Measurements from ENCODE around the gene COL4A2. TPM values are rescaled to one million over a fixed set of nuclear protein-coding genes. Genes with fewer than 3 reads are reported as not detected.

COL4A2 gene
- total and polyA plus RNA-seq, 2 donors (not counting 1 experiment from before 2014, with no cell fraction given): 0.17 TPM; not detected in 1

- DNase-seq (no peak), ATAC-seq (ENCODE audit: low read depth) (no peak)
- Histone ChIP-seq H3K27me3 (replicated peaks in 1 of 4; ENCODE audit: control extremely low read depth in 1 of 4, control insufficient read depth in 3 of 4, insufficient read depth in 4 of 4, low read length in 3 of 4) (no peaks in the 10 kb centered on the region), H4K20me1 (ENCODE audit: control insufficient read depth, insufficient read depth, low read length, poor library complexity, severe bottlenecking) (no peaks in the 10 kb centered on the region), H3K79me2 (ENCODE audit: control insufficient read depth, insufficient read depth, low read length) (no peaks in the 10 kb centered on the region), H3K36me3 (replicated peaks in 1 of 2; ENCODE audit: control extremely low read depth in 1 of 2, control insufficient read depth in 1 of 2, extremely low read depth in 1 of 2, insufficient read depth in 2 of 2, low read length in 1 of 2) (no peaks in the 10 kb centered on the region), H3K27ac (ENCODE audit: low read length in 2 of 2) (no peak overlapping the region), H3K4me2 (replicated peaks; ENCODE audit: low read depth, low read length, poor library complexity, severe bottlenecking) (no peak overlapping the region), H3K9me3 (ENCODE audit: control extremely low read depth in 1 of 3, control insufficient read depth in 2 of 3, insufficient read depth in 1 of 3, low read length in 2 of 3) (no peaks in the 10 kb centered on the region), H2AFZ (ENCODE audit: insufficient read depth, low read depth, low read length, poor library complexity, severe bottlenecking) (no peak overlapping the region), H3K4me1 (ENCODE audit: control insufficient read depth in 2 of 2, insufficient read depth in 2 of 2, low read length in 2 of 2) (peaks cover 4 to 5% of the 10 kb centered on the region in 2 donors), H3K4me3 (ENCODE audit: control extremely low read depth in 1 of 5, extremely low read depth in 1 of 5, insufficient read depth in 1 of 5, low read depth in 2 of 5, low read length in 4 of 5) (no peak overlapping the region), H3K9ac (ENCODE audit: low read length) (no peak overlapping the region)
- CTCF ChIA-PET: interaction anchor here (1.3 kb wide), 1 partner anchor 64 kb away, joined by 4 read pairs; no protein-coding TSS in a partner anchor
- H3K4me3 Mint-ChIP-seq: no peak overlapping the region
- 77% methylated on average over 6 of the region's 7 CpGs for WGBS (ENCODE audit: insufficient coverage)
- H3K4me1 Mint-ChIP-seq: peaks cover 8% of the 10 kb centered on the region
- TF ChIP-seq EZH2 (IDR thresholded peaks at IDR 0.05; ENCODE audit: borderline replicate concordance, insufficient read depth, low read depth, low read length, poor library complexity, severe bottlenecking) (no peak), CTCF (IDR thresholded peaks at IDR 0.05) (no peak)
- H3K27me3 Mint-ChIP-seq: no peaks in the 10 kb centered on the region
- no peak overlapping the region for H3K27ac Mint-ChIP-seq
- POLR2A ChIA-PET: interaction anchor here (0.6 kb wide), 1 partner anchor 20 kb away, joined by 4 read pairs; no protein-coding TSS in a partner anchor
- no peaks in the 10 kb centered on the region for H3K9me3 Mint-ChIP-seq (ENCODE audit: insufficient read depth)
- intact Hi-C loops (cut with micrococcal nuclease): no loop called here
Measured at GRCh38 chr13:110519506-110519905, 212.4 kb downstream of the COL4A2 start.

- H3K27me3 ChIP-seq (replicated peaks in 1 of 4; ENCODE audit: control extremely low read depth in 1 of 4, control insufficient read depth in 3 of 4, insufficient read depth in 4 of 4, low read length in 3 of 4): peaks cover 0 to 5% (median 0%) of the 10 kb centered on the region in 4 experiments
- no peaks in the 10 kb centered on the region for H3K27me3 Mint-ChIP-seq
- H3K4me1 ChIP-seq (ENCODE audit: control insufficient read depth in 2 of 2, insufficient read depth in 2 of 2, low read length in 2 of 2): peaks cover 16% of the 10 kb centered on the region in 2 donors
- no peaks in the 10 kb centered on the region for H3K9me3 Mint-ChIP-seq (ENCODE audit: insufficient read depth)
- no peak overlapping the region for H3K4me3 Mint-ChIP-seq
- H3K9ac ChIP-seq (ENCODE audit: low read length): no peak overlapping the region
- H3K4me1 Mint-ChIP-seq: peaks cover 19% of the 10 kb centered on the region
- CTCF ChIA-PET: interaction anchor here (1.4 kb wide), 1 partner anchor 65 kb away, joined by 7 read pairs; no protein-coding TSS in a partner anchor
- no peak overlapping the region for H3K27ac ChIP-seq (ENCODE audit: low read length in 2 of 2)
- WGBS (ENCODE audit: insufficient coverage): 70% methylated on average over 11 of the region's 16 CpGs
- no peak for TF ChIP-seq CTCF (IDR thresholded peaks at IDR 0.05)
- TF ChIP-seq EZH2 (IDR thresholded peaks at IDR 0.05; ENCODE audit: borderline replicate concordance, insufficient read depth, low read depth, low read length, poor library complexity, severe bottlenecking): no peak
- POLR2A ChIA-PET: no interaction called here
- intact Hi-C loops (cut with micrococcal nuclease): no loop called here
- no peaks in the 10 kb centered on the region for H4K20me1 ChIP-seq (ENCODE audit: control insufficient read depth, insufficient read depth, low read length, poor library complexity, severe bottlenecking)
- H2AFZ ChIP-seq (ENCODE audit: insufficient read depth, low read depth, low read length, poor library complexity, severe bottlenecking): no peak overlapping the region
- DNase-seq (no peak), ATAC-seq (ENCODE audit: low read depth) (no peak)
- H3K79me2 ChIP-seq (ENCODE audit: control insufficient read depth, insufficient read depth, low read length): no peaks in the 10 kb centered on the region
- no peak overlapping the region for H3K27ac Mint-ChIP-seq
- no peaks in the 10 kb centered on the region for H3K9me3 ChIP-seq (ENCODE audit: control extremely low read depth in 1 of 3, control insufficient read depth in 2 of 3, insufficient read depth in 1 of 3, low read length in 2 of 3)
- H3K4me2 ChIP-seq (replicated peaks; ENCODE audit: low read depth, low read length, poor library complexity, severe bottlenecking): no peak overlapping the region
- H3K4me3 ChIP-seq (ENCODE audit: control extremely low read depth in 1 of 5, extremely low read depth in 1 of 5, insufficient read depth in 1 of 5, low read depth in 2 of 5, low read length in 4 of 5): no peak overlapping the region
- H3K36me3 ChIP-seq (replicated peaks in 1 of 2; ENCODE audit: control extremely low read depth in 1 of 2, control insufficient read depth in 1 of 2, extremely low read depth in 1 of 2, insufficient read depth in 2 of 2, low read length in 1 of 2): no peaks in the 10 kb centered on the region
Measured at GRCh38 chr13:110520431-110521295, 213.6 kb downstream of the COL4A2 start.

All from B cell (primary cell).